Activated CD4-positive, alpha-beta T cell treated with anti-CD3 and anti-CD28 coated beads, Interleukin-10, Interleukin-2, amounts not matched to agents 100 ng/mL and 50 ng/mL, durations not matched to agents 16 hours and 8 hours (primary cell): ENCODE results near the gene NEURL4.

ENCODE experiments used
- DNase-seq: peaks from one replicate; pipeline ENCODE4 v3.0.0-alpha.2; 2020

Gene NEURL4

GRCh38 chr17:7295230-7296180 lies 33.6 kb downstream of the NEURL4 start:
- DNase-seq, result no peak

GRCh38 chr17:7294614-7295153 lies 34.5 kb downstream of the NEURL4 start, which contains the start of gene YBX2:
YBX2 (minus strand) TSS chr17:7294639; CDS start chr17:7294500, 139 bp downstream.
- DNase-seq, result peak; percentile 87

- DNase-seq, result no peak
Observed at GRCh38 chr17:7293816-7294613, 35.1 kb downstream of the NEURL4 start.

- DNase-seq, result no peak
Observed at GRCh38 chr17:7293159-7293558, 36.0 kb downstream of the NEURL4 start.

- no peak for DNase-seq
Observed at GRCh38 chr17:7292729-7293128, 36.4 kb downstream of the NEURL4 start.

- DNase-seq, result no peak
Observed at GRCh38 chr17:7292194-7292593, 36.9 kb downstream of the NEURL4 start.

GRCh38 chr17:7290685-7291084 lies 38.5 kb downstream of the NEURL4 start:
- DNase-seq, result no peak

- no peak for DNase-seq
Observed at GRCh38 chr17:7290166-7290565, 39.0 kb downstream of the NEURL4 start.

GRCh38 chr17:7289256-7290032 lies 39.7 kb downstream of the NEURL4 start:
- DNase-seq, result no peak

GRCh38 chr17:7285679-7286078 lies 43.5 kb downstream of the NEURL4 start:
- no peak for DNase-seq

- no peak for DNase-seq
Observed at GRCh38 chr17:7284911-7285310, 44.2 kb downstream of the NEURL4 start.

- DNase-seq, result no peak
Observed at GRCh38 chr17:7283471-7284216, 45.5 kb downstream of the NEURL4 start.

- DNase-seq, result no peak
Observed at GRCh38 chr17:7282752-7283321, 46.3 kb downstream of the NEURL4 start.

- no peak for DNase-seq
Observed at GRCh38 chr17:7281953-7282751, 47.0 kb downstream of the NEURL4 start.

- peak; percentile 94 for DNase-seq
Observed at GRCh38 chr17:7281074-7281952, 47.8 kb downstream of the NEURL4 start, which contains the start of gene SLC2A4. SLC2A4 (plus strand) TSS chr17:7281718; CDS start chr17:7281935, 217 bp downstream.

GRCh38 chr17:7280519-7281073 lies 48.5 kb downstream of the NEURL4 start:
- DNase-seq, result peak; percentile 81

GRCh38 chr17:7279448-7279847 lies 49.7 kb downstream of the NEURL4 start:
- DNase-seq, result no peak

- no peak for DNase-seq
Observed at GRCh38 chr17:7266784-7267183, 62.4 kb downstream of the NEURL4 start.
